K562 (cell line): Measurements from ENCODE around the gene DENND6B. TPM values are rescaled to one million over a fixed set of nuclear protein-coding genes. Genes with fewer than 3 reads are reported as not detected.

Experiments used
- ATAC-seq: fragments of 200-7000 bp; cut with Tn5 transposase; 3 replicates; pipeline ENCODE4 v1.9.1; 2020; ENCODE audit warnings: moderate library complexity
- BruUV-seq: library from RNA; stranded (reverse); fragments of 400-500 nt; replicated peaks from 2 replicates; lab custom pipeline; 2021; lab: Mats Ljungman, UMichigan
- CTCF ChIA-PET: fragments of 300-600 bp; formaldehyde crosslinking; extraction: SDS; loops from one replicate; lab custom pipeline; 2021; ENCODE audit warnings: low intra/inter-chr PET ratio; lab: Yijun Ruan, JAX
- POLR2A ChIA-PET: fragments of 300-600, 350-650 bp; sonication (Branson Sonifier 250); formaldehyde crosslinking; extraction: SDS; loops from one replicate; lab custom pipeline; 2021; ENCODE audit warnings: antibody characterized with exemption, inconsistent platforms; lab: Yijun Ruan, JAX
- DNase-seq, 4 experiments: peaks; one replicate each; pipeline versions ENCODE4 v3.0.0 to v3.0.0-alpha.2; 2011 to 2018; ENCODE audit warnings: low spot score in 3 of 4, mixed read lengths in 3 of 4; ENCODE audit errors: extremely low read depth in 1 of 4
- FAIRE-seq: peaks from 2 replicates; lab custom pipeline; 2011; peaks lifted over from hg19 to GRCh38; lab: Jason Lieb, UNC
- H2AFZ ChIP-seq: 2 replicates; pipeline ENCODE4 v1.6.0; 2011; ENCODE audit warnings: low read depth, low read length, control low read depth, inconsistent platforms
- H3K27ac ChIP-seq: fragments of 200-600 bp; 3 replicates; pipeline ENCODE4 v1.8.0; 2011; ENCODE audit warnings: low read depth, mild to moderate bottlenecking, control low read depth, inconsistent platforms, low read length, moderate library complexity, mixed read lengths; ENCODE audit errors: extremely low read depth
- H3K27me3 ChIP-seq, 2 experiments: fragments of 300-600 bp in 1 of 2; 2 replicates in 1 of 2; 3 replicates in 1 of 2; pipeline versions ENCODE4 v1.6.0 to v1.8.0; 2011; ENCODE audit warnings: inconsistent platforms in 2 of 2, low read length in 2 of 2, mild to moderate bottlenecking in 1 of 2, mixed read lengths in 1 of 2, moderate library complexity in 1 of 2; ENCODE audit not compliant: control insufficient read depth in 2 of 2, insufficient read depth in 2 of 2
- H3K36me3 ChIP-seq: fragments of 300-600 bp; 3 replicates; pipeline ENCODE4 v1.8.0; 2011; ENCODE audit warnings: mild to moderate bottlenecking, low read length, inconsistent platforms; ENCODE audit not compliant: control insufficient read depth, insufficient read depth
- H3K4me1 ChIP-seq, 2 experiments: fragments of 200-600 bp in 1 of 2; replicated peaks in 1 of 2; 2 replicates in 1 of 2; 3 replicates in 1 of 2; pipeline versions ENCODE4 v1.5.1 to v1.8.0; 2011; ENCODE audit warnings: inconsistent platforms in 2 of 2, low read length in 2 of 2, mild to moderate bottlenecking in 1 of 2, mixed read lengths in 1 of 2, moderate library complexity in 1 of 2; ENCODE audit not compliant: control insufficient read depth in 2 of 2, insufficient read depth in 2 of 2
- H3K4me2 ChIP-seq: 2 replicates; pipeline ENCODE4 v1.6.1; 2011; ENCODE audit warnings: low read length, control low read depth, inconsistent platforms, mixed read lengths; ENCODE audit not compliant: insufficient read depth
- H3K4me3 ChIP-seq: fragments of 200-600 bp; sonication (generic), shearing (Covaris generic); 2 replicates; pipeline ENCODE4 v1.5.1; 2016; ENCODE audit warnings: control low read depth, inconsistent platforms
- H3K79me2 ChIP-seq: fragments of 200-600 bp; 3 replicates; pipeline ENCODE4 v1.8.0; 2011; ENCODE audit warnings: low read length, inconsistent platforms; ENCODE audit not compliant: control insufficient read depth, insufficient read depth
- H3K9ac ChIP-seq, 2 experiments: 2 replicates each; pipeline versions ENCODE4 v1.6.0 to v1.6.1; 2011; ENCODE audit warnings: low read depth in 2 of 2, low read length in 2 of 2, control low read depth in 1 of 2, inconsistent platforms in 1 of 2, mild to moderate bottlenecking in 1 of 2, mixed read lengths in 1 of 2; ENCODE audit not compliant: insufficient read depth in 1 of 2
- H3K9me1 ChIP-seq: one replicate; pipeline ENCODE4 v1.6.0; 2011; ENCODE audit warnings: inconsistent platforms, mild to moderate bottlenecking, low read length, moderate library complexity; ENCODE audit not compliant: control insufficient read depth, insufficient read depth
- H3K9me3 ChIP-seq: replicated peaks from 2 replicates; pipeline ENCODE4 v1.5.1; 2011; ENCODE audit warnings: low read depth, low read length, inconsistent platforms; ENCODE audit not compliant: control insufficient read depth, insufficient read depth
- H4K20me1 ChIP-seq: replicated peaks from 2 replicates; pipeline ENCODE4 v1.6.1; 2011; ENCODE audit warnings: low read length, inconsistent platforms, mixed read lengths; ENCODE audit not compliant: control insufficient read depth, insufficient read depth
- ATF3 ChIP-seq, 2 experiments: fragments of 450-650 bp in 1 of 2; sonication (generic) in 1 of 2; formaldehyde crosslinking in 1 of 2; IDR thresholded peaks in 1 of 2; conservative IDR thresholded peaks in 1 of 2; 2 replicates each; pipeline versions ENCODE4 v1.6.1 to v1.8.1; 2016 to 2023; ENCODE audit warnings: mild to moderate bottlenecking in 2 of 2, moderate library complexity in 2 of 2, inconsistent platforms in 1 of 2, missing genetic modification reagents in 1 of 2
- CEBPG ChIP-seq, 3 experiments: fragments of 200-800 bp in 1 of 3; sonication (Bioruptor generic) in 1 of 3; sonication (generic) in 1 of 3; formaldehyde crosslinking in 1 of 3; IDR thresholded peaks in 2 of 3; conservative IDR thresholded peaks in 1 of 3; 2 replicates each; pipeline versions ENCODE4 v1.6.1 to v1.8.0; 2016 to 2022; ENCODE audit warnings: missing compliant biosample characterization in 2 of 3, missing genetic modification characterization in 2 of 3, mild to moderate bottlenecking in 1 of 3, missing genetic modification reagents in 1 of 3
- DNMT1 ChIP-seq: fragments of 450-650 bp; IDR thresholded peaks from 2 replicates; pipeline ENCODE4 v1.6.1; 2016; ENCODE audit warnings: antibody characterized with exemption, mild to moderate bottlenecking
- FOXM1 ChIP-seq, 2 experiments: fragments of 450-650 bp in 1 of 2; sonication (generic) in 1 of 2; formaldehyde crosslinking in 1 of 2; IDR thresholded peaks; 2 replicates each; pipeline versions ENCODE4 v1.6.1 to v1.9.0; 2017 to 2022; ENCODE audit warnings: low read depth in 2 of 2, mild to moderate bottlenecking in 2 of 2, missing genetic modification reagents in 1 of 2, moderate library complexity in 1 of 2
- ILF3 ChIP-seq: fragments of 450-650 bp; IDR thresholded peaks from 2 replicates; pipeline ENCODE4 v1.6.1; 2018; ENCODE audit warnings: antibody characterized with exemption, mild to moderate bottlenecking, moderate library complexity, borderline replicate concordance
- MBD2 ChIP-seq: sonication (generic); IDR thresholded peaks from 2 replicates; pipeline ENCODE4 v1.6.1; 2016; ENCODE audit warnings: low read depth, borderline replicate concordance
- NELFE ChIP-seq: IDR thresholded peaks from 2 replicates; pipeline ENCODE4 v1.6.1; 2011; ENCODE audit warnings: mild to moderate bottlenecking; ENCODE audit not compliant: insufficient read depth, insufficient read length
- SMAD1 ChIP-seq: fragments of 150-350 bp; IDR thresholded peaks from 2 replicates; pipeline ENCODE4 v1.6.1; 2014; ENCODE audit warnings: low read length, low read depth; ENCODE audit not compliant: partially characterized antibody
- THRAP3 ChIP-seq: fragments of 450-650 bp; IDR thresholded peaks from 2 replicates; pipeline ENCODE4 v1.6.1; 2016; ENCODE audit warnings: mild to moderate bottlenecking, inconsistent platforms, borderline replicate concordance
- ZNF140 ChIP-seq: fragments of 250-450 bp; sonication (Bioruptor Pico); IDR thresholded peaks from 2 replicates; pipeline ENCODE4 v1.8.0; 2021; ENCODE audit warnings: moderate library complexity, mild to moderate bottlenecking, inconsistent platforms
- ZNF253 ChIP-seq: fragments of 250-450 bp; sonication (Bioruptor Pico); conservative IDR thresholded peaks from 2 replicates; pipeline ENCODE4 v1.6.1; 2021; ENCODE audit warnings: mild to moderate bottlenecking
- WGBS: fragments of 100-300 bp; shearing (Covaris generic); methylation state at CpG from one replicate; pipeline ENCODE4 v1.1.6; 2016; ENCODE audit warnings: low coverage, mixed read lengths; ENCODE audit not compliant: insufficient coverage; ENCODE audit errors: missing lambda C conversion rate; 5-methylcytosine and 5-hydroxymethylcytosine counted together
- in situ Hi-C: fragments of 300-500 bp; cut with MboI; formaldehyde crosslinking; loops from 4 replicates; pipeline ENCODE4 v1.15.0; 2018; ENCODE audit warnings: inconsistent platforms, mixed read lengths
- intact Hi-C: fragments of 100-400 bp; cut with micrococcal nuclease; formaldehyde crosslinking; loops from 2 replicates; pipeline ENCODE4 v1.14.2; 2022
- polyA plus RNA-seq, 8 experiments: library from polyadenylated mRNA; depleted of rRNA in 4 of 8; stranded (reverse) in 5 of 8; unstranded in 3 of 8; fragments of >200 nt; fragmentation: Nextera tagmentation in 2 of 8; fragmentation: Illumina TruSeq in 1 of 8; extraction: Ambion mirVana in 2 of 8; extraction: Trizol in 1 of 8; gene quantifications; 2 replicates each; pipeline versions ENCODE4 v1.2.1 to v1.2.3, GENCODE V29; 2011 to 2014; ENCODE audit warnings: inconsistent platforms in 1 of 8, missing spikeins in 1 of 8
- total RNA-seq, 7 experiments: library from RNA; depleted of rRNA in 6 of 7; stranded (reverse); fragments of >200 nt in 6 of 7; fragmentation: Illumina TruSeq in 2 of 7; extraction: Trizol in 2 of 7; gene quantifications; 2 replicates each; pipeline versions ENCODE4 v1.2.1 to v1.2.3, GENCODE V29; 2011 to 2021; ENCODE audit warnings: low replicate concordance in 1 of 7
- TF ChIP-seq, protein P1 (sequence below): sonication (generic); formaldehyde crosslinking; IDR thresholded peaks from 2 replicates; pipeline ENCODE4 v1.8.0; 2022; ENCODE audit warnings: mild to moderate bottlenecking, missing genetic modification reagents
- TF ChIP-seq, protein P2 (sequence below): fragments of 250-450 bp; sonication (Bioruptor Pico); IDR thresholded peaks from 2 replicates; pipeline ENCODE4 v1.8.0; 2021; ENCODE audit warnings: moderate library complexity, mild to moderate bottlenecking, inconsistent platforms

Gene DENND6B
- total and polyA plus RNA-seq, 9 of the 15 experiments (the other 6 are each of a cell fraction or from before 2014, with no cell fraction given), result 0.07 to 3.7 (median 1.5) TPM

DNA sequence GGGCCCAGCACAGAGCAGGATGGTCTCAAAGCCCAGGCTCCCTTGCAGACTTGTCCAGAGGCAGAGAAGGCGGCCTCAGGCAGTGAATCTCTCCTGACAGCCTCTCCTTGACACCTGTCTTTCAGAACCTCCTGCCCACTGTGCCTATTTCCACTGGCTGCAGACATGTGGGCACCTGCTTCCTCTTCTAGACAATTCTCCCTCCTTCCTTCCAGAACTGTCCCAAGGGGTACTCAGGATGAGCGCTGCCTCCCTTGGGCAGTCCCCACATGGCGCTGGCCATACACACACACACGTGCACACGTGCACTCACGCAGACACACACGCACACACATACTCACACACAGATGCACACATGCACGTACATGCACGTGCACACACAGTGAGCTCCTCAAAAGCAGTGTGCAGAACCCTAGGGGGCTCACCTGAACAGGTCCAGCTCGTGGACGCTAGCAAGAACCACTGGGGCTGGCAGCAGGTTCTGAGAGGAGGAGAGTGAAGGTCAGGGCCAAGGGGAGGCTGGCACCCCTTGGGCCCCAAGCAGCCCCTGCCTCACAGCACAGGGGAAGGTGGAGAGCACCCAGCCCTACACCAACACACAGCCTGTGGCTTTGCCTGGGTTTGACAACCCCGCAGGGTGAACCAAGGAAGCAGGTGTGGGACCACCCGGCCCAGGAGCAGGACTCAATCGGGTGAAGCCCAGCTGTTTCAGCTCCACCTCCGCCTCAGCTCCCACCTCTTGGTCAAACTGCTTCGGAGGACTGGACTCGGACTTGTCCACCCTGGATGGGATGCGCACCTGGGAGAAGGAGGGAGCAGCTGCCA lies 11.3 kb downstream of the DENND6B start:
- Histone ChIP-seq H3K4me3 (no peak overlapping the region), H3K27me3 (no peaks in the 10 kb centered on the region), H3K4me2 (no peak overlapping the region), H3K4me1 (peaks cover 27 to 85% of the 10 kb centered on the region in 2 experiments; a peak in 4 of 5 replicates), H4K20me1 (no peaks in the 10 kb centered on the region), H3K36me3 (no peaks in the 10 kb centered on the region), H3K27ac (no peak overlapping the region), H3K79me2 (no peaks in the 10 kb centered on the region), H2AFZ (no peak overlapping the region), H3K9ac (peak overlapping the region in 1 of 2 experiments; percentile 88; a peak in 2 of 4 replicates), H3K9me1 (no peaks in the 10 kb centered on the region), H3K9me3 (no peaks in the 10 kb centered on the region)
- DNase-seq, result no peak
- intact Hi-C loops, result no loop called here
- no peak for ATAC-seq
- no peak for FAIRE-seq
- in situ Hi-C loops, result no loop called here
- 87% methylated on average over 13 of the region's 18 CpGs for WGBS
- ChIA-PET POLR2A (no interaction called here), CTCF (no interaction called here)
- no TSS peak for BruUV-seq
- TF ChIP-seq THRAP3 (no peak), ATF3 (IDR thresholded peaks at IDR 0.05) (no peak), ATF3 (CRISPR knock-in tag; conservative IDR thresholded peaks at IDR 0.05) (no peak), SMAD1 (no peak), NELFE (no peak), ZNF140 (CRISPR knock-in tag) (no peak), ZNF253 (CRISPR knock-in tag) (no peak), CEBPG (CRISPR knock-in tag; IDR thresholded peaks at IDR 0.05) (no peak), CEBPG (tag; conservative IDR thresholded peaks at IDR 0.05 in 1 of 2, IDR thresholded peaks at IDR 0.05 in 1 of 2) (no peak), ILF3 (no peak), MBD2 (no peak), DNMT1 (no peak), FOXM1 (IDR thresholded peaks at IDR 0.05; ENCODE audit: low read depth) (no peak), FOXM1 (CRISPR knock-in tag; IDR thresholded peaks at IDR 0.05; ENCODE audit: low read depth) (no peak)
- TF ChIP-seq, protein P1, sequence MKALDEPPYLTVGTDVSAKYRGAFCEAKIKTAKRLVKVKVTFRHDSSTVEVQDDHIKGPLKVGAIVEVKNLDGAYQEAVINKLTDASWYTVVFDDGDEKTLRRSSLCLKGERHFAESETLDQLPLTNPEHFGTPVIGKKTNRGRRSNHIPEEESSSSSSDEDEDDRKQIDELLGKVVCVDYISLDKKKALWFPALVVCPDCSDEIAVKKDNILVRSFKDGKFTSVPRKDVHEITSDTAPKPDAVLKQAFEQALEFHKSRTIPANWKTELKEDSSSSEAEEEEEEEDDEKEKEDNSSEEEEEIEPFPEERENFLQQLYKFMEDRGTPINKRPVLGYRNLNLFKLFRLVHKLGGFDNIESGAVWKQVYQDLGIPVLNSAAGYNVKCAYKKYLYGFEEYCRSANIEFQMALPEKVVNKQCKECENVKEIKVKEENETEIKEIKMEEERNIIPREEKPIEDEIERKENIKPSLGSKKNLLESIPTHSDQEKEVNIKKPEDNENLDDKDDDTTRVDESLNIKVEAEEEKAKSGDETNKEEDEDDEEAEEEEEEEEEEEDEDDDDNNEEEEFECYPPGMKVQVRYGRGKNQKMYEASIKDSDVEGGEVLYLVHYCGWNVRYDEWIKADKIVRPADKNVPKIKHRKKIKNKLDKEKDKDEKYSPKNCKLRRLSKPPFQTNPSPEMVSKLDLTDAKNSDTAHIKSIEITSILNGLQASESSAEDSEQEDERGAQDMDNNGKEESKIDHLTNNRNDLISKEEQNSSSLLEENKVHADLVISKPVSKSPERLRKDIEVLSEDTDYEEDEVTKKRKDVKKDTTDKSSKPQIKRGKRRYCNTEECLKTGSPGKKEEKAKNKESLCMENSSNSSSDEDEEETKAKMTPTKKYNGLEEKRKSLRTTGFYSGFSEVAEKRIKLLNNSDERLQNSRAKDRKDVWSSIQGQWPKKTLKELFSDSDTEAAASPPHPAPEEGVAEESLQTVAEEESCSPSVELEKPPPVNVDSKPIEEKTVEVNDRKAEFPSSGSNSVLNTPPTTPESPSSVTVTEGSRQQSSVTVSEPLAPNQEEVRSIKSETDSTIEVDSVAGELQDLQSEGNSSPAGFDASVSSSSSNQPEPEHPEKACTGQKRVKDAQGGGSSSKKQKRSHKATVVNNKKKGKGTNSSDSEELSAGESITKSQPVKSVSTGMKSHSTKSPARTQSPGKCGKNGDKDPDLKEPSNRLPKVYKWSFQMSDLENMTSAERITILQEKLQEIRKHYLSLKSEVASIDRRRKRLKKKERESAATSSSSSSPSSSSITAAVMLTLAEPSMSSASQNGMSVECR (CRISPR knock-in tag), result no peak
- TF ChIP-seq, protein P2, sequence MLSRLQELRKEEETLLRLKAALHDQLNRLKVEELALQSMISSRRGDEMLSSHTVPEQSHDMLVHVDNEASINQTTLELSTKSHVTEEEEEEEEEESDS (CRISPR knock-in tag), result no peak
